Measurements from ENCODE around the gene MBD3L5.

DNA sequence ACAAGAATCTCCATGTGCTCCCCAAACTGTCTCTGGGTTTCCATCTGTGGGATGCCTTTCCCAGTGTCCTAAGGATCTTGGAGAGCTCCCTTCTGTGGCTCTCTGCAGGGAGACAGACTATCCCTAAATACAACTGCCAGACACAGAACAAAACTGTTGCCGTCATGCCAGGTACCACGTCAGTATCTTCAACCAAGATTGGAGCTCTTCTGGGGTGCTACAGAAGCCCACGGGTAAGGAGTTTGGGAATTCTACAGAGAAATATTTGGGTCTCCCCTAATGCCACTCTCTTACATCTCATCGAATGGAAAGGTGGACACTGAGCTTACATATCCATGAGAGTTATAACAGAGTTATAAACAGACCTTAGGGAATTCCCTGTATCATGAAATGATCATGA, 33.0 kb downstream of the MBD3L5 start:
- TF ChIP-seq, protein P1, sequence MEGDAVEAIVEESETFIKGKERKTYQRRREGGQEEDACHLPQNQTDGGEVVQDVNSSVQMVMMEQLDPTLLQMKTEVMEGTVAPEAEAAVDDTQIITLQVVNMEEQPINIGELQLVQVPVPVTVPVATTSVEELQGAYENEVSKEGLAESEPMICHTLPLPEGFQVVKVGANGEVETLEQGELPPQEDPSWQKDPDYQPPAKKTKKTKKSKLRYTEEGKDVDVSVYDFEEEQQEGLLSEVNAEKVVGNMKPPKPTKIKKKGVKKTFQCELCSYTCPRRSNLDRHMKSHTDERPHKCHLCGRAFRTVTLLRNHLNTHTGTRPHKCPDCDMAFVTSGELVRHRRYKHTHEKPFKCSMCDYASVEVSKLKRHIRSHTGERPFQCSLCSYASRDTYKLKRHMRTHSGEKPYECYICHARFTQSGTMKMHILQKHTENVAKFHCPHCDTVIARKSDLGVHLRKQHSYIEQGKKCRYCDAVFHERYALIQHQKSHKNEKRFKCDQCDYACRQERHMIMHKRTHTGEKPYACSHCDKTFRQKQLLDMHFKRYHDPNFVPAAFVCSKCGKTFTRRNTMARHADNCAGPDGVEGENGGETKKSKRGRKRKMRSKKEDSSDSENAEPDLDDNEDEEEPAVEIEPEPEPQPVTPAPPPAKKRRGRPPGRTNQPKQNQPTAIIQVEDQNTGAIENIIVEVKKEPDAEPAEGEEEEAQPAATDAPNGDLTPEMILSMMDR (IDR thresholded peaks at IDR 0.05): no peak
- no peak for TF ChIP-seq POLR2A (IDR thresholded peaks at IDR 0.05)
